Right lobe of liver (tissue), 4 donors: ENCODE data around the gene PLOD1.

Experiments used
- POLR2A ChIP-seq: fragments of 450-650 bp; IDR thresholded peaks from one replicate; pipeline ENCODE4 v1.6.1; 2017; ENCODE audit warnings: antibody characterized with exemption, mild to moderate bottlenecking
- TF ChIP-seq, protein P1 (sequence below), 4 donors: fragments of 200-600 bp in 3 of 4; fragments of 450-650 bp in 1 of 4; IDR thresholded peaks; one replicate each; pipeline versions ENCODE4 v1.5.1 to v1.8.0; 2016 to 2022; ENCODE audit warnings: antibody characterized with exemption in 4 of 4, mild to moderate bottlenecking in 2 of 4
- donor health status: DM: no; HTN: no; CAD: no.
- donor health status: DM: no; HTN: no; CAD: no.
- donor health status: DM: no; HTN: yes; CAD: no.

DNA sequence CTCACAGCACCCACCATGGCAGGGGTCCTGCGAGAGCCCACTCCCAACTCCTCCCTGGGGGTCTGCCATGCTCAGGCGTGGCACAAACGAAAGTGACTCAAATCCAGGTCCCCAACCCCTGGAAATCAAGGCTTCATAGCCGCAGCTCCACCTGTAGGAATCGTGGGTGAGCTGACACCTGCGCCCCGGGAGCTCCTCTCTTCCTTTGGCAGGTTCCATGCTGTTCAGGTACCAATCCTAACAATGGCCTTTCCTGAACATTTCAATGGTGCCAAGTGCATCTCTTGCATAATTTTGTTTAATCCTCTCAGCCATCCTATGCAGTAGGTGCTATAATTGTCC is 46.9 kb upstream of the PLOD1 start:
- TF ChIP-seq POLR2A = no peak
- TF ChIP-seq, protein P1, sequence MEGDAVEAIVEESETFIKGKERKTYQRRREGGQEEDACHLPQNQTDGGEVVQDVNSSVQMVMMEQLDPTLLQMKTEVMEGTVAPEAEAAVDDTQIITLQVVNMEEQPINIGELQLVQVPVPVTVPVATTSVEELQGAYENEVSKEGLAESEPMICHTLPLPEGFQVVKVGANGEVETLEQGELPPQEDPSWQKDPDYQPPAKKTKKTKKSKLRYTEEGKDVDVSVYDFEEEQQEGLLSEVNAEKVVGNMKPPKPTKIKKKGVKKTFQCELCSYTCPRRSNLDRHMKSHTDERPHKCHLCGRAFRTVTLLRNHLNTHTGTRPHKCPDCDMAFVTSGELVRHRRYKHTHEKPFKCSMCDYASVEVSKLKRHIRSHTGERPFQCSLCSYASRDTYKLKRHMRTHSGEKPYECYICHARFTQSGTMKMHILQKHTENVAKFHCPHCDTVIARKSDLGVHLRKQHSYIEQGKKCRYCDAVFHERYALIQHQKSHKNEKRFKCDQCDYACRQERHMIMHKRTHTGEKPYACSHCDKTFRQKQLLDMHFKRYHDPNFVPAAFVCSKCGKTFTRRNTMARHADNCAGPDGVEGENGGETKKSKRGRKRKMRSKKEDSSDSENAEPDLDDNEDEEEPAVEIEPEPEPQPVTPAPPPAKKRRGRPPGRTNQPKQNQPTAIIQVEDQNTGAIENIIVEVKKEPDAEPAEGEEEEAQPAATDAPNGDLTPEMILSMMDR (IDR thresholded peaks at IDR 0.05) = no peak
